Liver (tissue), 9 donors: ENCODE data around the gene LINC01488. TPM values are rescaled to one million over a fixed set of nuclear protein-coding genes. Genes with fewer than 3 reads are reported as not detected.

ENCODE experiments used
- DNase-seq: peaks from one replicate; pipeline ENCODE4 v3.0.0-alpha.2; 2017; ENCODE audit warnings: low spot score
- H3K27ac ChIP-seq, 2 donors: one replicate each; pipeline ENCODE4 v1.7.0; 2013; ENCODE audit warnings: inconsistent platforms in 2 of 2, low read length in 2 of 2, control low read depth in 1 of 2, low read depth in 1 of 2, mild to moderate bottlenecking in 1 of 2
- H3K27me3 ChIP-seq, 4 donors: one replicate each; pipeline versions ENCODE4 v1.6.1 to v1.7.0; 2013; ENCODE audit warnings: low read length in 3 of 4, inconsistent platforms in 1 of 4, mild to moderate bottlenecking in 1 of 4, moderate library complexity in 1 of 4; ENCODE audit not compliant: control insufficient read depth in 4 of 4, insufficient read depth in 4 of 4
- H3K36me3 ChIP-seq, 4 donors: one replicate each; pipeline versions ENCODE4 v1.6.1 to v1.7.0; 2013; ENCODE audit warnings: low read length in 3 of 4, mild to moderate bottlenecking in 3 of 4, low read depth in 1 of 4, moderate library complexity in 1 of 4; ENCODE audit not compliant: control insufficient read depth in 4 of 4, insufficient read depth in 3 of 4
- H3K4me1 ChIP-seq, 4 donors: one replicate each; pipeline versions ENCODE4 v1.6.1 to v1.7.0; 2013; ENCODE audit warnings: low read length in 3 of 4, mild to moderate bottlenecking in 3 of 4, moderate library complexity in 1 of 4; ENCODE audit not compliant: control insufficient read depth in 4 of 4, insufficient read depth in 4 of 4
- H3K4me3 ChIP-seq, 3 donors: one replicate each; pipeline versions ENCODE4 v1.6.1 to v1.7.0; 2013; ENCODE audit warnings: low read length in 3 of 3, control low read depth in 1 of 3, low read depth in 1 of 3, mild to moderate bottlenecking in 1 of 3
- H3K9ac ChIP-seq, 2 donors: one replicate each; pipeline ENCODE4 v1.7.0; 2013; ENCODE audit warnings: low read length in 2 of 2, mild to moderate bottlenecking in 2 of 2, moderate library complexity in 2 of 2, control low read depth in 1 of 2, low read depth in 1 of 2
- H3K9me3 ChIP-seq, 4 donors: one replicate each; pipeline versions ENCODE4 v1.6.1 to v1.7.0; 2013; ENCODE audit warnings: low read length in 3 of 4; ENCODE audit not compliant: control insufficient read depth in 4 of 4
- ATF3 ChIP-seq: IDR thresholded peaks from 2 replicates; pipeline ENCODE4 v1.6.1; 2016; ENCODE audit warnings: antibody characterized with exemption
- CTCF ChIP-seq: fragments of 150-350 bp; IDR thresholded peaks from 2 replicates; pipeline ENCODE4 v1.5.1; 2017; ENCODE audit warnings: improper control_type of control experiment, low read depth, low read length; ENCODE audit not compliant: missing input control
- EGR1 ChIP-seq, 2 donors: IDR thresholded peaks; 2 replicates each; pipeline ENCODE4 v1.6.1; 2016 to 2018; ENCODE audit warnings: antibody characterized with exemption in 2 of 2, low read depth in 2 of 2
- FOXA1 ChIP-seq: IDR thresholded peaks from 2 replicates; pipeline ENCODE4 v1.6.1; 2016; ENCODE audit warnings: antibody characterized with exemption
- FOXA2 ChIP-seq: IDR thresholded peaks from 2 replicates; pipeline ENCODE4 v1.6.1; 2016; ENCODE audit warnings: antibody characterized with exemption
- MAX ChIP-seq: IDR thresholded peaks from 2 replicates; pipeline ENCODE4 v1.6.1; 2016; ENCODE audit warnings: antibody characterized with exemption
- RAD21 ChIP-seq, 2 donors: IDR thresholded peaks; 2 replicates each; pipeline ENCODE4 v1.6.1; 2016; ENCODE audit warnings: antibody characterized with exemption in 2 of 2, mild to moderate bottlenecking in 2 of 2
- REST ChIP-seq: IDR thresholded peaks from 2 replicates; pipeline ENCODE4 v1.6.1; 2016; ENCODE audit warnings: antibody characterized with exemption, mild to moderate bottlenecking
- RXRA ChIP-seq, 2 donors: IDR thresholded peaks; 2 replicates each; pipeline ENCODE4 v1.6.1; 2017 to 2018; ENCODE audit warnings: antibody characterized with exemption in 2 of 2, mild to moderate bottlenecking in 1 of 2
- SP1 ChIP-seq: IDR thresholded peaks from 2 replicates; pipeline ENCODE4 v1.6.1; 2018; ENCODE audit warnings: antibody characterized with exemption, mild to moderate bottlenecking
- YY1 ChIP-seq: IDR thresholded peaks from 2 replicates; pipeline ENCODE4 v1.6.1; 2016; ENCODE audit warnings: antibody characterized with exemption, mild to moderate bottlenecking
- WGBS: extraction: QIAGEN DNeasy Blood & Tissue Kit; methylation state at CpG from one replicate; pipeline ENCODE4 v1.1.7; 2013; 5-methylcytosine and 5-hydroxymethylcytosine counted together
- polyA plus RNA-seq, 2 donors: library from polyadenylated mRNA; stranded (reverse) in 1 of 2; unstranded in 1 of 2; fragments of 200-250 nt in 1 of 2; fragments of >200 nt in 1 of 2; fragmentation: Nextera tagmentation in 1 of 2; extraction: Ambion mirVana in 1 of 2; gene quantifications; one replicate each; pipeline versions ENCODE4 v1.2.1 to v1.2.3, GENCODE V29; 2013 to 2015
- total RNA-seq, 2 donors: library from RNA; depleted of rRNA; stranded (reverse); fragments of >200 nt; gene quantifications; one replicate each; pipeline ENCODE4 v1.2.3, GENCODE V29; 2014
- donor health status: healthy.
- donor health status: healthy.
- donor health status: healthy.
- donor health status: healthy.
- donor health status: healthy.

LINC01488 gene
- total and polyA plus RNA-seq, 4 donors: 0.05 to 2.3 (median 0.60) TPM

GRCh38 chr11:69542314-69543168 is 61.1 kb downstream of the LINC01488 start:
- no peaks in the 10 kb centered on the region for H3K36me3 ChIP-seq
- no peak for TF ChIP-seq MAX
- TF ChIP-seq RAD21 (IDR thresholded peaks at IDR 0.05): no peak
- no peak for TF ChIP-seq FOXA2
- no peak for TF ChIP-seq REST
- TF ChIP-seq CTCF: no peak
- TF ChIP-seq RXRA (IDR thresholded peaks at IDR 0.05): no peak
- no peak for TF ChIP-seq ATF3
- TF ChIP-seq EGR1 (IDR thresholded peaks at IDR 0.05; ENCODE audit: low read depth in 2 of 2): no peak
- no peak for TF ChIP-seq YY1
- no peak for TF ChIP-seq SP1
- no peak for TF ChIP-seq FOXA1
- no peak for DNase-seq
- H3K4me1 ChIP-seq: peaks cover 0 to 14% (median 1%) of the 10 kb centered on the region in 4 donors
- WGBS: 96% methylated on average over 42 of the region's 42 CpGs
- no peaks in the 10 kb centered on the region for H3K9me3 ChIP-seq
- H3K9ac ChIP-seq: no peak overlapping the region
- no peak overlapping the region for H3K27ac ChIP-seq
- H3K27me3 ChIP-seq: no peaks in the 10 kb centered on the region
- H3K4me3 ChIP-seq: no peak overlapping the region

Other genes starting within 250 kb of the LINC01488 start
- under 1 TPM in 1 of 2 donors, not detected in 1; 0.79 TPM for gene MYEOV, start 187.5 kb upstream of the LINC01488 start, total RNA-seq
- under 1 TPM in 1 of 2 donors, not detected in 1; 0.90 TPM for gene MYEOV, start 187.5 kb upstream of the LINC01488 start, polyA plus RNA-seq
- 10 to 100 TPM; 35.5 to 71.1 TPM for gene CCND1, start 159.5 kb downstream of the LINC01488 start, total RNA-seq
- 100 to 1,000 TPM in 1 of 2 donors, 10 to 100 TPM in 1; 28.9 to 100 TPM for gene CCND1, start 159.5 kb downstream of the LINC01488 start, polyA plus RNA-seq
- 10 to 100 TPM in 1 of 2 donors, 1 to 10 TPM in 1; 8.3 to 12.3 TPM for gene LTO1, start 193.7 kb downstream of the LINC01488 start, total RNA-seq
- gene LTO1, start 193.7 kb downstream of the LINC01488 start, polyA plus RNA-seq: 1 to 10 TPM; 4.9 to 6.4 TPM
- not detected for gene FGF19, start 222.4 kb downstream of the LINC01488 start, total RNA-seq
- under 1 TPM in 1 of 2 donors, not detected in 1; 0.09 TPM for gene FGF19, start 222.4 kb downstream of the LINC01488 start, polyA plus RNA-seq